Left ventricle myocardium superior (tissue), 1 donor: ENCODE measurements around the gene FAM118A. TPM values are rescaled to one million over a fixed set of nuclear protein-coding genes. Genes with fewer than 3 reads are reported as not detected.
A peak's percentile ranks its signal among the peaks of the same experiment; 100 is the strongest.
"Not testable (repeated sequence)": the region's sequence is repeated elsewhere in the genome, so short reads cannot be mapped to it uniquely, and the experiment has no call there.

ENCODE experiments used
- ATAC-seq: fragments of 200-7000 bp; cut with Tn5 transposase; one replicate; pipeline ENCODE4 v1.9.1; 2020; ENCODE audit warnings: mild to moderate bottlenecking, moderate library complexity
- DNase-seq: peaks from one replicate; pipeline ENCODE4 v3.0.0-alpha.2; 2020
- intact Hi-C: fragments of 100-400 bp; cut with micrococcal nuclease; formaldehyde crosslinking; loops from one replicate; pipeline ENCODE4 v1.11.0; 2022
- total RNA-seq: library from RNA; stranded (reverse); fragmentation: NEBNext Ultra II Directional; extraction: Animal tissue kit (Norgen Biotek cat#: 25700); gene quantifications from one replicate; pipeline ENCODE4 v1.2.1, GENCODE V29; 2021
- donor health status: DM: no; HTN: yes; CAD: no; lungs with severe emphysema.

The FAM118A gene
- total RNA-seq, 1 donor from 2014 or later = 20.7 TPM

DNA sequence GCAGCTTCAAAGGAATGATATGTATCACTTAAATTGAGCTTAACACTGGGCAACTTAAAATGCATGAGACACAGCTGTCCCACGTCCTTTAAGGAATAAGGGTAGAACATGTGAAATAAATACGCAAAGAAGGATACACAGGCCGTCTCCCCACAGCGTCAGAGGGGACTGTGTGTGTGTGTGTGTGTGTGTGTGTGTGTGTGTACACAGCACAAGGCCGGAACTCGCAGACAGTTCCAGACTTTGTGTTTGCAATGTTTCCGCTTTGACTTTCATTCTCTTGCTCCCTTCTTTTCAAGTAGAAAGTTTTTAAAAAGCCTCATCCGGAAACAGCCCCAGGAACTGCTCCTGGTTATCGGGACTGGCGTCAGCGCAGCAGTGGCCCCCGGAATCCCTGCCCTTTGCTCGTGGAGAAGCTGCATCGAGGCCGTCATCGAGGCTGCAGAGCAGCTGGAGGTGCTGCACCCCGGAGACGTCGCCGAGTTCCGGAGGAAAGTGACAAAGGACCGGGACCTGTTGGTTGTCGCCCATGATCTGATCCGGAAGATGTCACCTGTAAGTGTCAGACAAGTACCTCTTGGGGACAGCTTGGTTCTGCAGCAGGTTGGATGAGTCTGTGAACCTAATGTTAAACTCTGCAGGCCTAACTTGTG lies 13.3 kb downstream of the FAM118A start:
- ATAC-seq = no peak
- intact Hi-C loops = no loop called here
- no peak for DNase-seq

DNA sequence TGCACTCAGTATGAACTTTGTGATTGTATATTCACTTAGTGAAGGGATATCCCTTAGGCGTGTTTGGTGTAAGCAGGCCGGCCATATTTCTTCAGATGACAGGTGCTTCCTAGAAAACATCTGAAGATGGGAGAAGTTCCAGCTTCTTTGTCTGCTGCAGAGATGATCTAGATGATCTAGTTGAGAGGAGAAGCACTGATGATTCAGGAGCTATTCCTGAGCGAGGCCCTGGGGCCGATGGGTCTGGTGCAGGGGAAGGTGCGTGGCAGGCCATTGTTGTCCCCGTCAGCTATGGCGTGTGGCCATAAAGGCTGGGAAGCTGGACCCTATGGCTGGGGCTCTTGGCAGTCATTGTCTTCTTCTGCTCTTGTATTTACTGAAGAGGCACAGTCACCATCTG lies 14.0 kb downstream of the FAM118A start:
- intact Hi-C loops = no loop called here
- ATAC-seq (no peak), DNase-seq (no peak)

DNA sequence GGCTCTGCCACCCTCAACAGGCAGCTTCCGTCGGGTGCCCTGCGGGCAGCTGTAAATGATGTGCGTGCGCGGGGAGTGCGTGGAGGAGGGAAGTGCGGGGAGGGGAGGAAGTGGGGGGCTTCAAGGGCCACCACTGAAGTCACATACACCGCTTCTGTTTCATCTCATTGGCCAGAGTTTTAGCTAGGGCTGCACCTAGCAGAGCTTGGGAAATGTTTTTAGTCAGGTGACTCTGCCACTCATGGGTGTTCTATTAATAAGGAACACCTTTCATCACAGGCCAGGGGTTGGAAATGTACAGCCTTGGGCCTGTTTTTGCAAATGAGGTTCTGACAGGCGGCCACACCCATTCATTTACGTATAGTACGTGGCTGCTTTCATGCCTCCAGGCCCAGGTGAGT lies 14.6 kb downstream of the FAM118A start:
- intact Hi-C loops = no loop called here
- no peak for DNase-seq
- peak; percentile 74 for ATAC-seq

DNA sequence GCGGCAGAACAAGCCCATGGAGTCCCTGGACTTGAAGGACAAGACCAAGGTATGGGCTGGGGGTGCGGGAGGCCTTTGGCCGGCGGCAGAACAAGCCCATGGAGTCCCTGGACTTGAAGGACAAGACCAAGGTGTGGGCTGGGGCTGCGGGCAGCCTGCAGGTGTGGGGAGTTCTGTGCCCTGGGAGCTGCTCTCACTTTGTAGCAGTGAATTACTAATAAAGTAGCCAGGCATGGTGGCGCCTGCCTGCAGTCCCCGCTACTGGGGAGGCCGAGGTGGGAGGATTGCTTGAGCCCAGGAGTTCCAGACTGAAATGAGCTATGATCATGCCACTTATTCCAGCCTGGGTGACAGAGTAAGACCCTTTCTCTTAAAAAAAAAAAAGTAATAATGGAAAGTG lies 18.5 kb downstream of the FAM118A start:
- intact Hi-C loops, DNase-seq, ATAC-seq: not testable (repeated sequence)

DNA sequence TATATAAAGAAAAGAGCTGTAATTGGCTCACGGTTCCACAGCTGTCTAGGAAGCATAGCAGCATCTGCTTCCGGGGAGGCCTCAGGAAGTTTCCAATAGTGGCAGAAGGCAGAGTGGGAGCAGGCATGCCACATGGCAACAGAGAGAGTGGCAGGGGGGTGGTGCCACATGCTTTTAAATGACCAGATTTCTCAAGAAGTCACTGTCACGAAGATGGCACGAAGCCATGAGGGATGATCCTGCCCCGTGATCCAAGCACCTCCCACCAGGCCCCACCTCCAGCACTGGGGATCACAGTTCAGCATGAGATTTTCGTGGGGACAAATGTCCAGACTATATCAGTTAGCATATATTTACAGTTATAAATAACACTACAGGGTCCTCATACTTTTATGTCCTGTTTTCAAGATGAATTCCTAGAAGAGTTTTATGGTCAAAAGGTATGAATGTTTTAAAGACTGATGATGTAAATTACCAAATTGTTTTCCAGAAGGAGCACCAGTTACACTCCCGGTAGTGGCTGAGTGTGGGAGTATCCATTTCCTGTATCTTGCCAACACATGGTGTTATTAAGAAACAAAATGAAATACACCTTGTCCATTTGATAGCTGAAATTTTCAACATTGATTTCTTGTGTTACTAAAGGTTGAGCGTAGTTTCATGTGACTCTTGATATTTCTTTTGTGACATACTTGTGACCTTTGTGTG lies 19.2 kb downstream of the FAM118A start:
- ATAC-seq (peak; percentile 4), DNase-seq (no peak)
- intact Hi-C loops = no loop called here

DNA sequence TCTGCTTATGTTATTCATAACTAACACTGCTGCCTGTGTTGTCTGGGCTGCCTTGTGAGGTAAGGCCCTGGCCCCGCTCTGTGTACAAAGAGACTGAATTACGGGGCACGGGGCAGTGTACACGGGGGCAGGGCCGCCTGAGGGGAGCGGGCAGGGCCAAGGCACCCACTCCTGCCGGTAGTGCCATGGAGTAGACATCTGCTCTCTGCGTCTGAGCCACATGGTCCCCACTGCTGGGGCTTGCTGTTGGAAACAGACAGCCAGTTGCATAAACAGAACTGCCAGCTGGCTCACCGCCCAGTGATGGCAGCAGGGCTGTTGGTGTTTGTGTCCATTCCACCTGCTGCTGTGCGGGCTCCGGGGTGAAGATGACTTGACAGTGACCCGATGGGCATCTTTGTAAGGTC lies 19.8 kb downstream of the FAM118A start:
- intact Hi-C loops = no loop called here
- DNase-seq (peak; percentile 92), ATAC-seq (peak; percentile 83)

DNA sequence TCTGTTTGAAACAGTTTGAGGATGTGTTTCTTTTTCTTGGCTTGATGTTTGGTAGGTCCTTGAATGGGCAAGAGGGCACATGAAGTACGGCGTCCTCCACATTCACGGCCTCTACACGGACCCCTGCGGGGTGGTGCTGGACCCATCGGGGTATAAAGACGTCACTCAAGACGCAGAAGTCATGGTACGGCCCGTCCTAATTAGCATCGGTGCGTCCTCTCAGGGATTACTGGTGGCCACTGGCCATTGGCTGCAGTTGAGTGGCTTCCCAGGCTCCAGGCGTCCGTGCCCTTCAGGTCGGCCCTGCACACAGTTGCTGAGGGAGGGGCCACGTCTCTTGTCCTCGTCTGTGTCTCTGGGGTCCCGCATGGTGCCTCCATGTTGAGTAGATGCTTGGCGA lies 20.8 kb downstream of the FAM118A start:
- DNase-seq = no peak
- intact Hi-C loops = no loop called here
- ATAC-seq = no peak

DNA sequence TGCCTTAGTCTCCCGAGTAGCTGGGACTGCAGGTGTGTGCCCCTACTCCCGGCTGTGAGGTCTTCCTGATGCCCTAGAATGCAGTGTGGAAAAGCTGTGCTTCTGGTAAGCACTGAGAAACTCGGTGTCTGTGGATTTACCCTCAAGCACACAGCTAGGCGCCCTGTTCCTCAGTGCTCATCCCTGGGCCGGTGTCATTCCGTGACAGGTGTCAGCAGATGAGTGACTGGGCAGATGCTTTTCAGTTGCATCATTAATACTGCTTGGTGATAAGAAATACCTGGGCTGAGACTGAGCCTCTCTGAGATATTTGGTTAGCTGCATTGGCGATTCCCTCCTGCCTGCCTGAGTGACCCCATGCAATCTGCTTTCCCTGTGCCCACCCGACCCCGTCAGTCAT lies 21.8 kb downstream of the FAM118A start:
- intact Hi-C loops = no loop called here
- ATAC-seq = no peak

DNA sequence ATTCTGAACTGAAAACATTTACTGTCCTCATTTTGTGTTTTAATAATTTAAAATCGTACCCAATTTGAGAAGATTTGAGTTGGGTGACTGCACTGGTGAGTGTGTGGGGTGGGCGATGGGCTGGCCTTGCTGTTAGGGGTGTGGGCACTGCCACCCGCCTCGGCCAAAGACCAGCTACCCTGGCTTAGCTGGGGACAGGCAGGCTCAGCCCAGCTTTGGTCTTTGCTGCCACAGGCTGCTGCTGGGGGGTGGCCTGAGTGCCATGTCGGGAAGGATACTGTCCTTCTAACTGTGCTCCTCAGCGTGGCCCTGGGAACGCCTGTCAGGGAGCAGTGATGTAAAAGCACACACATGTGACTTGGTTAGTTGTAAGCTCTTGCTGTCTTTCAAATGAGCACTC lies 22.3 kb downstream of the FAM118A start:
- DNase-seq = no peak
- no peak for ATAC-seq
- intact Hi-C loops = no loop called here

More for the DNA sequence above, 21.8 kb downstream of the FAM118A start:
- DNase-seq = no peak

DNA sequence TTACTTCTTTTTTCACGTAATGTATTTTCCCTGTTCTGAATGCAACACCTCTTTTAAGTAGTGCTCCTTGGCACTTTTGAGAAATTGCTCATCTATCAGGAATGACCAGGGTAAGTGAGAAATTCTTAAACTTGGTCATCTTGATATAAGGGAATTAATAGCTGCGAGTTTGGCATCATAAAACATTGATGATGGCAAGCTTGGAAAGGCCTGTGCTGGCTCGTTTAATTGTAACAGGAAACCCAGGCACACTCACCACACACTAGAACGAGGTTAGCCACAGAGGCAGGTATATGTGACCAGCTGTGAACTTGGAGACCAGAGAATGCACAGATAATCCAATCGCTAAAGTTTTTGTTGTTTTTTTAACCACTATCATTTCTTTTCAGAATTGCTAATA lies 24.3 kb downstream of the FAM118A start:
- intact Hi-C loops = no loop called here
- no peak for DNase-seq
- no peak for ATAC-seq

DNA sequence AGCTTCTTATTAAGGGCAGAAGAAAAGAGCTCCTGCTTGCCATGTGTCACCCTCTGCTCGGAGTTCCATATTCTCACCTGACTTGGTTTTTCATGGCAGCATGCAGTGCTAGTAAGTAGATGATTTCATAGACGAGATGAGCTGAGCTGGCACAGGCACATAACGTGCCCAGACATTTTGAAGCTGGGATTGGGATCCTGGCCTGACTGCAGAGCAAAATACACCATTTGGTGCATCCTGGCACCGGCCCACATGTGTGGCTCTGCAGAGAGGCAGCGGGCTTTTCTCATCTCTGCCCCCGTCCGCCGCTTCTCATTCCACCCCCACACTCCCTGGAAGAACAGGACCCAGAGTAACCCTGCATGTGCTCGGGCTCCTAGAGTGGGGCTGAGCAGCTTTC lies 24.8 kb downstream of the FAM118A start:
- ATAC-seq (no peak), DNase-seq (no peak)
- intact Hi-C loops = no loop called here

DNA sequence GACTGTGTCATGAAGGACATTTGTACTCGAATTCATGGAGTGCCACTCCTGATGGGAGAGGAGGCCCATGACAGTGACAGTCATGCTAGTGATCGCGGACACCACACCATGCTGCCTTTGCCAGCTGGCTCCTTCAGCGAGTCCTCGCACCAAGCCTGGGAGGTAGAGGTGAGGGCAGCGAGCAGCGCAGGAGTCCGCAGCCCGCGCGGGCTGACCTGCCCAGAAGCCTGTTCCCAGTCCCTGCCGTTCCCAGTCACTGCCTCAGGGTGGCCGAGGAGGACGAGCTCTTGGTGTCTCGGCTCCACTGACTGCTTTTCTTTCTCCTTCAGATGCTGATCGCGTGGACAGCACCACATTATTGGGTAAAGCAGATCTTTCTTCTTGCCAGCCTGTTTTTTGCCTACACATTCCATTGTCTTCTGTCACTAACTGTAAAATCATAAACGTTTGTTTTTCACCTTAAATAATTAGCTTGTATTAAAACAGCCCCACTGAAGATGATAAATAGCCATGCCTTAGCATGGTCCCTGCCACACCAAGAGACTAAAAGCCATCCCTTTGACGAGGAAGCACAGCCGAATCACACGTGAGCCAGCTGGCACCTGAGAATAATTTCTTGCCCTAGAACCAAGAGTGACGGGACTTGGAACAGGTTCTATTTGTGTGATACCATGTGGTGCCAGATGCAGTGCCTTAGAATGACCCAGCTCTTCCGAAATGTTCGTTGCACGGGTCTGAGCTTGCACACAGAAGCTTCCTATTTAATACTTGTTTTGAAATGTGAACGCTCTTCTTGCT lies 25.5 kb downstream of the FAM118A start:
- intact Hi-C loops = no loop called here
- peak; percentile 90 for DNase-seq
- peak; percentile 91 for ATAC-seq

DNA sequence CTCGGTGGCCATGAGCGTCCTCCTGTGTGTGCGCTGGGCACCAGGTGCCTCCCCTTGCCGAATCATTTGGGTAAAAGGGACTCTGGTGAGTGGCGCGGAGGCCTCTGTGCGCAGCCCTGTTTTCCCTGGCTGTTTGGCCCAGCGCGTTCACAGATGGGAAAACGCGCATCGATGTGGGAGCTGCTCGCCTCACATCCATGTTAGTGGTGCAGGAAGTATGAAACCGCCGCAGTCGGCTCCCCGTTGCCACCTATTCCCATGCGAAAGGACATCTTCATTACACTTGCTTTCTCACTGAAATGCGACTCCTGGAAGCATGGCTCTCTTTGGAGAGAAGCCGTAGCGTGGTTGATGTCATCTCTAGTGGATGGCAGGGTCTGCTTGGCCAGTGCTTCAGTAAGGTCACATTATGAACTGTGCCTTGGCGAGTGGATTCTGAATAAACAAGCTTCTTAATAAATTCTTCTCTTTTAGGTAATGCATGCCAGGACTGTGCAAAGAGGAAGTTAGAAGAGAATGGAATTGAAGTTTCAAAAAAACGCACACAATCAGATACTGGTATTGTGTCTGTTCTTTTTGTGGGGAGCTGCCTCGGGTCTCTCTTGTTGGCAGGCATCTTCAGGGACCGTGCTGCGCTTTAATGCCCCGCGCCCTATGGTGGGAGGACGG lies 26.3 kb downstream of the FAM118A start:
- intact Hi-C loops = no loop called here
- ATAC-seq (no peak), DNase-seq (no peak)

DNA sequence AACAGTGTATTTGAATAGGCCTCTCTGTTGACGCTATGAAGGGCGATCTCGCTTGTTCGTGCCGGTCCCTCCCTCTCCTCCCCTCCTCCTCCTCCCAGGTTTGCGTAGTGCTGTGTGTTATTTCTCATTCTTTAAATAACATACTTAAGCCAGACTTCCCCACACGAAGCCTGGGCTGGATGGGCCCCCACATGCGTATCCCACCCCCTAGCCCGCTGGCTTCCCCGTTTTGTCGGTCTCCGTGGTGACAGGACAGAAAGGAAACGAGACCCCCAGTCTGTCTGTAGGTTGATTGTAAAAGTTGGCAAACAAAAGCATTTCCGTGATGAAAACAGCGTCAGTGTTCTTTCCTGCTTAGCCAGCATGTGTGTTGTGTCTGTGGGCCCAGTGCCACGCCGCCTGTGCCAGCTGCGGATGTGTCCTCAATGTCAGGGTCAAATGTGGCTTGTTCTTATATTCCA lies 27.3 kb downstream of the FAM118A start:
- intact Hi-C loops = no loop called here
- DNase-seq (peak; percentile 92), ATAC-seq (peak; percentile 47)

DNA sequence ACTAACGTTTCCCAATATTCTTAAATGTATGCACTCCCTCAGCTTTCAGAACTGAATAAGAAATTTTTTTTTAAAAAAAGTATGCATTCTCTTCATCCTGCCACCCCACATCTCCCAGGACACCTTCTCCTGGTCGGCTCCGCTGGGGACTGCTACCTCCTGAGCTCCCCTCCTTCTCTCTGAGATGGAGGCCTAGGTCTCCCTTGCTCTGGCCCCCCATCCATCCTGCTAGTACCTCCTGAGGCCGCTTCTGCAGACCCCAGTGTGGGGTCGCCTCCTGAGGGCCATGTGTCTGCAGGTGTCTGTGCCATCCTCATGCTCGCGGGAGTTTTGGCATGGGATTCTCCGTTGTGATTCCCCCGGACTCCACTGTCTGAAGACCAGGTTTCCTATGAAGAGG lies 27.8 kb downstream of the FAM118A start:
- ATAC-seq (no peak), DNase-seq (no peak)
- intact Hi-C loops = no loop called here

DNA sequence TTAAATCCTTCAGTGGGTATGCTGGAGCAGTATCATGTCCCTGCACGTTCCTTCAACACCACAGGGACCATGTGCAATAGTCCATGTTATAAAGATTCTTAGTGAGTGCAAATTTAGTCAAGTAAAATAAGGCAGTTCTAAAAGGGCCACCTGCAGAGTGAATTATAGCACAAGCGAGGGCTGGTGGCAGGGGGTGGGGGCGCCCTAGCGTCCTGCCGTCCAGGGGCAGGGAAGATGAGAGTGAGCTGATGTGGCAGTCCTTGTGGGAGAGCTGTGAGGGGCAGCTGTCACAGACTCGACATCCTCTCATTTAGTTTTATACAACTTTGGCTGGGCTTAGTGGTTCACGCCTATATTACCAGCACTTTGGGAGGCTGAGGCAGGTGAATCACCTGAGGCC lies 29.1 kb downstream of the FAM118A start:
- no peak for DNase-seq
- intact Hi-C loops = no loop called here
- ATAC-seq = no peak

DNA sequence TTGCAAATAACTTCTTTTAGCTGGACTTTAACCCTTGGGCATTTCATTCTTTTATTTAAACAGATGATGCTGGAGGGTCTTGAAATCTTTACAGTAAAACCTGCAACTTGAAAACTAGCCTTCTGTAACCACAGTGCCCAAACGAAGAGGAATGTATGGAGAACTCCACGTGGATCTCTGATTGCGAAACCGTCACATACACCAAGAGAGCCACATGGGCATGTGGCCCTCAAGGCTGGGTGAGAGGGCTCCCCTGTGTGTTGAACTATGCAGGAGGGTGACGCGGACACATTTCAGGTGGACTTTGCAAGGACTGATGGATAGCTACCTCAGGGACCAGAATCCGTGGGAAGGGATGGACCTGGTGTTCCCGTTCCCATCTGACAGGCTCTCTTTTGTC lies 30.6 kb downstream of the FAM118A start:
- ATAC-seq (no peak), DNase-seq (no peak)
- intact Hi-C loops = no loop called here

DNA sequence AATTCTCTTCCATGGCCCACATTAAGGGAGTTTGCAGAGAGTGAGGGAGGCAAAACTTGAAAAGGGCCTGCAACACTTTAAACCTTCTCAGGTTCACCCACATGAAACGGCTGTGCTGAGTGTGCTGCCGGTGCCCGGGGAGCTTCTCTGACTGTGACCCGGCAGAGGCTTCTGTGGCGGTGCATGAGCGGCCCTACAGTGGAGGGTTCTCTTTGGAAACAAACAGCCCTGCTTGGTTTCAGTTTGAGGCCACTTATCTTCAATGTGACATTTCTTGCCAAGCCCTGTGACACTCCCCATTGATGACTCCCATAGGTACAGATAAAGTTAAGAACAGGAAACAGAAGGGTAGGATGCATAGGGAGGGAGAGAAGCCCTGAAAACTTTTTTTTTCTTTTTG lies 31.8 kb downstream of the FAM118A start:
- intact Hi-C loops = no loop called here
- no peak for DNase-seq
- peak; percentile 81 for ATAC-seq

DNA sequence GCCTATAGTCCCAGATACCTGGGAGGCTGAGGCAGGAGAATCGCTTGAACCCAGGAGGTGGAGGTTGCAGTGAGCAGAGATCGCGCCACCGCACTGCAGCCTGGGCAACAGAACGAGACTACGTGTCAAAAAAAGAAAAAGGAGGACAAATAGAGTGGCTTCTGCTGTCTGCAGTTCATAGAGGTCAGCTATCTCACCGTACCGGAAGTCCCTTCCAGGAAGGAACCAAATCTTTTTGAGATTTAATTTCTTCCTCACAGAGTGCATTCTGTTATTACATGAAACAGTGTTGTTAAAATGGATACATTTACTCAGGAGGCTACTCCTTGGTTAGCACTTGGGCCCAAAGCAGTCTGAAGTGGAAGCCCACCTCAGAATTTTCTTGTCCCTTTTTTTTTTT lies 33.4 kb downstream of the FAM118A start:
- intact Hi-C loops = no loop called here
- DNase-seq = no peak
- ATAC-seq = no peak

DNA sequence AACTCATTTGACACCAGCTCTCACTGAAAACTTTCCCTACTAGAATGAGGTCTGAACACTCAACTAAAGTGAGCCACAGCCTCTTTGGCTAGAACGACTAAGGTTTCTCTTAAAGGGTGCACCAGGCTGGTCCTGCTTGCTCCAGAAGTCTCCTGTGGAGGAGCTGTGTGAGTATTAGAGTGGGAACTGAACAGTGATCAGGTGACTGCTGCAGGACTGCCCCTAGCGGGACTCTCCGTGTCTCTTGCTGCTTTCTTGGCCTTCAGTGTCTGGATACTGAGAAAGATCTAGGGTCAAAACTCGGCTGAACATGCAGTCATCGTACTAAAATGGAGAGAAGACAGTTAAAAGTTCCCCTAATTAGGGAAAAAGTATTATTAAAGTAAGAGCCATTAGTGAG lies 34.6 kb downstream of the FAM118A start:
- no peak for DNase-seq
- intact Hi-C loops = no loop called here
- peak; percentile 44 for ATAC-seq
